NOMO-1 treated with dmso at 0.1 percent for 144 hours (cell line): ENCODE data around the gene RAP1GAP.

Source experiments
- DNase-seq: peaks from one replicate; lab custom pipeline; 2025; ENCODE audit not compliant: unreplicated experiment; lab: John Stamatoyannopoulos, UW

RAP1GAP gene

GRCh38 chr1:21663248-21663950 is 5.8 kb downstream of the RAP1GAP start:
- DNase-seq, result no peak

GRCh38 chr1:21662426-21663247 is 6.5 kb downstream of the RAP1GAP start:
- DNase-seq, result no peak

- DNase-seq, result no peak
These were observed 7.3 kb downstream of the RAP1GAP start for GRCh38 chr1:21661886-21662285.

- no peak for DNase-seq
These were observed 9.2 kb downstream of the RAP1GAP start for GRCh38 chr1:21659924-21660326.

GRCh38 chr1:21659099-21659923 is 9.8 kb downstream of the RAP1GAP start:
- peak; percentile 45 for DNase-seq

- DNase-seq, result no peak
These were observed 11.5 kb downstream of the RAP1GAP start for GRCh38 chr1:21657456-21658190.

- DNase-seq, result no peak
These were observed 13.4 kb downstream of the RAP1GAP start for GRCh38 chr1:21655748-21656147.

GRCh38 chr1:21655259-21655658 is 13.9 kb downstream of the RAP1GAP start:
- DNase-seq, result no peak

- no peak for DNase-seq
These were observed 14.9 kb downstream of the RAP1GAP start for GRCh38 chr1:21654209-21654608.

GRCh38 chr1:21653744-21654100 is 15.4 kb downstream of the RAP1GAP start:
- DNase-seq, result no peak

GRCh38 chr1:21652937-21653743 is 16.0 kb downstream of the RAP1GAP start:
- no peak for DNase-seq

- no peak for DNase-seq
These were observed 16.8 kb downstream of the RAP1GAP start for GRCh38 chr1:21652101-21652936.

GRCh38 chr1:21651214-21652042 is 17.7 kb downstream of the RAP1GAP start:
- DNase-seq, result no peak

GRCh38 chr1:21650400-21650799 is 18.8 kb downstream of the RAP1GAP start:
- DNase-seq, result no peak

- no peak for DNase-seq
These were observed 19.8 kb downstream of the RAP1GAP start for GRCh38 chr1:21649315-21649714.

- no peak for DNase-seq
These were observed 20.4 kb downstream of the RAP1GAP start for GRCh38 chr1:21648791-21649190.

GRCh38 chr1:21648352-21648730 is 20.8 kb downstream of the RAP1GAP start:
- no peak for DNase-seq
